ENCODE results near the gene SLC9A9.

DNA sequence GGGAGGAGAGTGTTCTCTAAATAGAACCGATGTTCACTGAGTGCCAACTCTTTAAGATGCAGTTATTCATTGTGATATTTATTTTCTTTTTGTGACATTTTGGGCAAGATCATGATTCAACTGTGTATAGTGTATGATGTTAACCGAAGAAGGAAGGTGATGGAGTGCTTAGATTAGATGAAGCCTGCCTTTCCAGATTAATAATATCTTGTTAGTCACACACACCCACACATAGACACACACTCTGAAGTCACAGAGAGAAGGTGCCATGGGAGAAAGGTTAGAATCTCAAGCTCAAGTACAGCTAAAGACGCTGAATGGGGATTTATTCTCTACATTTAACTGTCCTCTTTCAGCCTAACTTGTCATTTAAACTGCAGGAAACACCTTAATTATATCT is 77.0 kb downstream of the SLC9A9 start:
- TF ChIP-seq, protein P1, sequence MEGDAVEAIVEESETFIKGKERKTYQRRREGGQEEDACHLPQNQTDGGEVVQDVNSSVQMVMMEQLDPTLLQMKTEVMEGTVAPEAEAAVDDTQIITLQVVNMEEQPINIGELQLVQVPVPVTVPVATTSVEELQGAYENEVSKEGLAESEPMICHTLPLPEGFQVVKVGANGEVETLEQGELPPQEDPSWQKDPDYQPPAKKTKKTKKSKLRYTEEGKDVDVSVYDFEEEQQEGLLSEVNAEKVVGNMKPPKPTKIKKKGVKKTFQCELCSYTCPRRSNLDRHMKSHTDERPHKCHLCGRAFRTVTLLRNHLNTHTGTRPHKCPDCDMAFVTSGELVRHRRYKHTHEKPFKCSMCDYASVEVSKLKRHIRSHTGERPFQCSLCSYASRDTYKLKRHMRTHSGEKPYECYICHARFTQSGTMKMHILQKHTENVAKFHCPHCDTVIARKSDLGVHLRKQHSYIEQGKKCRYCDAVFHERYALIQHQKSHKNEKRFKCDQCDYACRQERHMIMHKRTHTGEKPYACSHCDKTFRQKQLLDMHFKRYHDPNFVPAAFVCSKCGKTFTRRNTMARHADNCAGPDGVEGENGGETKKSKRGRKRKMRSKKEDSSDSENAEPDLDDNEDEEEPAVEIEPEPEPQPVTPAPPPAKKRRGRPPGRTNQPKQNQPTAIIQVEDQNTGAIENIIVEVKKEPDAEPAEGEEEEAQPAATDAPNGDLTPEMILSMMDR (IDR thresholded peaks at IDR 0.05 in 2 of 3, conservative IDR thresholded peaks at IDR 0.05 in 1 of 3; ENCODE audit: control insufficient read depth in 2 of 3, extremely low read depth in 1 of 3, insufficient read depth in 1 of 3, low read depth in 3 of 3, low read length in 3 of 3): no peak
- TF ChIP-seq SPI1 (IDR thresholded peaks at IDR 0.05; ENCODE audit: borderline replicate concordance, insufficient read depth, low read depth, low read length): no peak
- TF ChIP-seq EZH2 (IDR thresholded peaks at IDR 0.05; ENCODE audit: borderline replicate concordance, control insufficient read depth, low read depth, low read length): no peak
- no peak for TF ChIP-seq POLR2A (IDR thresholded peaks at IDR 0.05; ENCODE audit: low read depth, low read length)
- TF ChIP-seq CHD2 (IDR thresholded peaks at IDR 0.05; ENCODE audit: borderline replicate concordance, low read depth, low read length): no peak
- TF ChIP-seq TCF7 (IDR thresholded peaks at IDR 0.05; ENCODE audit: borderline replicate concordance): no peak
- no peak for TF ChIP-seq ZNF24 (IDR thresholded peaks at IDR 0.05)
- no peak for TF ChIP-seq SUZ12 (IDR thresholded peaks at IDR 0.05; ENCODE audit: unreplicated experiment)
- TF ChIP-seq RCOR1 (conservative IDR thresholded peaks at IDR 0.05; ENCODE audit: low read depth, low read length): no peak
- no peak for TF ChIP-seq GABPA (IDR thresholded peaks at IDR 0.05; ENCODE audit: low read depth)
- no peak for TF ChIP-seq HDGF (IDR thresholded peaks at IDR 0.05)
- TF ChIP-seq EP300 (IDR thresholded peaks at IDR 0.05; ENCODE audit: borderline replicate concordance in 1 of 2, control insufficient read depth in 1 of 2, low read depth in 2 of 2, low read length in 2 of 2): no peak
- TF ChIP-seq CREM (IDR thresholded peaks at IDR 0.05; ENCODE audit: low read depth): no peak
- TF ChIP-seq POLR2AphosphoS5 (IDR thresholded peaks at IDR 0.05; ENCODE audit: low read length): no peak
